UCSD-AML1 (cell line): Measurements from ENCODE around the gene RBM10.

Experiments
- DNase-seq: peaks from one replicate; lab custom pipeline; 2025; ENCODE audit not compliant: unreplicated experiment; lab: John Stamatoyannopoulos, UW

RBM10 gene

GRCh38 chrX:47148946-47149345 is 3.9 kb downstream of the RBM10 start:
- no peak for DNase-seq

GRCh38 chrX:47151435-47151834 is 6.4 kb downstream of the RBM10 start:
- DNase-seq = no peak

- DNase-seq = no peak
These were observed 11.8 kb downstream of the RBM10 start for GRCh38 chrX:47156611-47157520.

GRCh38 chrX:47158131-47158530 is 13.1 kb downstream of the RBM10 start:
- DNase-seq = no peak

GRCh38 chrX:47158781-47159180 is 13.8 kb downstream of the RBM10 start:
- no peak for DNase-seq

GRCh38 chrX:47160781-47161180 is 15.8 kb downstream of the RBM10 start:
- DNase-seq = no peak

- no peak for DNase-seq
These were observed 18.0 kb downstream of the RBM10 start for GRCh38 chrX:47162927-47163583.

GRCh38 chrX:47164420-47164819 is 19.4 kb downstream of the RBM10 start:
- DNase-seq = no peak

- no peak for DNase-seq
These were observed 21.1 kb downstream of the RBM10 start for GRCh38 chrX:47166126-47166525.

DNA sequence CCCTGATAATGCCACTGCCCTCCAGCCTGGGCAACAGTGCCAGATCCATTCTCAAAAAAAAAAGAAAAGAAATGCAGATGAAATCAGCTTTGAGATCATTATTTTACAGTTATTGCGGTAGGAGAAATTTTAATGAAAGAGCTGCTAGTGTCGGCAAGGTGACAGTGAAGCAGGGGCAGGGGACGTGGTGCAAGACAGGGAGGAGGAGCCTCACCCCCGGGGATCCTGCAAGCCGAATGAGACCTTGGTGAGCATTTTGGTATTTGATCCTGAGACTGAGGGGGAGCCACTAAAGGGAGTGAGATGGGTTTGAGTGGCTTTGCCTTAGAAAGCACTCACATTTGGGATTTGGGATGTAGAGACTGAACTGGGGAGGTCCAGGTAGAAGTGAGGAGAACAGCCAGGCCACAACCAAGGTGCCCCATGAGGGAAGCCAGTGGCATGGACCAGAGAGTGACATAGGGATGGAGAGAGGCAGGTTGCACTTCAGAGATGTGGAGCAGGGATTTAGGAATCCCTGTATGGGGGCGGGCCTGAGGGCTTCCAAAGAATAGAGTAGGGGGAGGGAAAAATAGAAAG is 23.6 kb downstream of the RBM10 start:
- DNase-seq = no peak

DNA sequence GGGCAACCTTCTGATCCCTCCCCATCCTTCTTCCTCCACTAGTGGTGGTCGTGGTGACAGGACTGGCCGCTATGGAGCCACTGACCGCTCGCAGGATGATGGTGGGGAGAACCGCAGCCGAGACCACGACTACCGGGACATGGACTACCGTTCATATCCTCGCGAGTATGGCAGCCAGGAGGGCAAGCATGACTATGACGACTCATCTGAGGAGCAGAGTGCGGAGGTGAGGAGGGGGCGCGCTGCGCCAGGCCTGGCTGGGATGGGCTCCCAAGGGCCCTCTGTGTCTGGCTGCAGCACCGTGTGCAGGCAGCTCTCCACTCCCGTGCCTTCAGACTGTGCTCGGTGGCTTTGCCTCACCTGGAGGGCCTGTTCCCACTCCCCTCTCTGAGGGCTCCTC is 24.3 kb downstream of the RBM10 start:
- no peak for DNase-seq

- no peak for DNase-seq
These were observed 24.9 kb downstream of the RBM10 start for GRCh38 chrX:47169726-47170515.

DNA sequence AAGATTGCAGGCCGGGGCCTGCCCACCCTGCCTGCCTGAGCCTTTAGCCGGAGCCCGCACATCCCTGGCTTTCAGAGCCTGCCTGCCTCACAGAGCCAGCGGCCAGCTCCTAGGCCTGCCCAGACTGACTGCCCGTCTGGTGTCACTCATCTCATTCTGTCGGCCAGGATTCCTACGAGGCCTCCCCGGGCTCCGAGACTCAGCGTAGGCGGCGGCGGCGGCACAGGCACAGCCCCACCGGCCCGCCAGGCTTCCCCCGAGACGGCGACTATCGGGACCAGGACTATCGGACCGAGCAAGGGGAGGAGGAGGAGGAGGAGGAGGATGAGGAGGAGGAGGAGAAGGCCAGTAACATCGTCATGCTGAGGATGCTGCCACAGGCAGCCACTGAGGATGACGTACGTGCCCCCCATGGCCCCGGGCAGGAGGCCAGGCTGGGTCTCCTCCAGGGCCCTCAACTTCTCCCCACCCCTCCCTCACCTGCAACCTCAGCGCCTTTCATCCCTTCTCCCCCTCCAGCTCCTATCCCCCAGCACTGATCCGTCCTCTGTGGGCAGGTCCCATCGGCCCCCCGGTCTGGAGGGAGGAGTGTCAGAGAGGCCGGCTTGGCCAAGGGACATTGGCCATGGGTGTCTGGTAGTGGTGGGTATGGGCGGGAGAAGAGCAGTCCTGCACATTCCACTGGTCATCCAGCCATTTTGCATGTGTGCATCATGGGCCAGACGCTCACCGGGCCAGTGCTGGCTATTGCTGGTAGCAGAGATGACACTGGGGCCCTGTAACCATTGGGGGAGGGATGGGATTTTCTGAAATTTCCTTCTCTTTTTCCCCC is 26.1 kb downstream of the RBM10 start:
- DNase-seq = no peak

- no peak for DNase-seq
These were observed 27.0 kb downstream of the RBM10 start for GRCh38 chrX:47171996-47172395.

GRCh38 chrX:47172549-47172948 is 27.5 kb downstream of the RBM10 start:
- no peak for DNase-seq

DNA sequence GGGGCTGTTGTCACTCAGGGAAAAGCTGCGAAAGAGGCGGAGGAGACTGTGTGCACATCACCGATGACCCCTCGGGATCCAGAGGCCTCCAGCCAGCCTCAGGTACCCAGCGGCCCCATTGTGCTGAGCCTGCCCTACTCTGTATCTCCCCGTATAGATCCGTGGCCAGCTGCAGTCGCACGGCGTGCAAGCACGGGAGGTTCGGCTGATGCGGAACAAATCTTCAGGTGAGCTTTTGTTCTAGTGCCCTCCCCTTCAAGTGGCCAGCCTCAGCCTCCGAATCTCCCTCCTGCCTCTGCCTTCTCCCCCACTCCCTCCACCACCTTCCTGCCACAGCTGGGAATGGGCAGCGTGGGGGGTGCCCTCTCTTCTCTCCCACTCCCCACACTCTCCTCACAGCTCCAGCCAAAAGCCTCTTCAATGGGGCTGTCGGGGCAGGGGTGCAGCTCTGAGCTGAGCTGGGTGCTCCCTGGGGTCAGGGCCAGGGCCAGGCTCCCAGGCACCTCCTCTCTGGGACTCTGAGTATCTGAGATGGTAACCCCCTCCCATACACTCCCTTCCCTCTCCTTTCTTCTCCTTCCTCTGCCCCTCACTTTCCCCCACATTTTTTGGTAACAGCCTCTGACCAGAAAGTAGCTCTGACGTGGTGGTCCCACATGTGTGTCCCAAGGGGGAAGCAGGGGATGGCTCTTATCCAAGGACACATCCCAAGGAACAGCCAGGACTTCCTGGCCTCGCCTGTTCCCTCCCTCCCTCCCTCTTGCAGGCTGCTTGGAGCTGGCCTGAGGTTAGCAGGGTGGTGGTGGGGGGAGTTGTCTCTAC is 28.2 kb downstream of the RBM10 start:
- no peak for DNase-seq

- no peak for DNase-seq
These were observed 29.4 kb downstream of the RBM10 start for GRCh38 chrX:47174376-47174775.

GRCh38 chrX:47174846-47175587 is 30.0 kb downstream of the RBM10 start:
- DNase-seq = no peak

DNA sequence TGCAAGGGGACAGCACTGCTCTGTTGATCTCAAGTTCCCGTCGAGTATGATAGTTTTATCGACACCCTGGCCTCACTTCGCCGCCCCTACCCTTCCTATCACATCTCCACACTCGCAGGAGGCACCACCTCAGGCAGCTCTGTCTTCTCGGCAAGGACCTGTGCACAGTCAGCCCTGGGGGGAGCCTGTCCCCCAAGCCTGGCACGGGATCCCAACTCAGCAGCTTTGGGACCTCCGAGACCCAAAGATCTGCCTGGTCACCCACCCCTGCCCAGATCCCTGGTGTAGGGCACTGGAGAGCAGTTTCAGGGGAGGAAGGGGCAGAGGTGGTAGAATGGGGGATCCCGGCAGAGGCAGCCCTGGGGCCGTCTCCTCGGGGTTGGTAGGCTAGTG is 30.6 kb downstream of the RBM10 start:
- no peak for DNase-seq
